Measurements from ENCODE around the gene INPP5E. TPM values are rescaled to one million over a fixed set of nuclear protein-coding genes. Genes with fewer than 3 reads are reported as not detected.
A peak's percentile ranks its signal among the peaks of the same experiment; 100 is the strongest.

INPP5E gene
- total and polyA plus RNA-seq, 2 donors (not counting 1 experiment from before 2014, with no cell fraction given), result 31.0 to 33.1 TPM

DNA sequence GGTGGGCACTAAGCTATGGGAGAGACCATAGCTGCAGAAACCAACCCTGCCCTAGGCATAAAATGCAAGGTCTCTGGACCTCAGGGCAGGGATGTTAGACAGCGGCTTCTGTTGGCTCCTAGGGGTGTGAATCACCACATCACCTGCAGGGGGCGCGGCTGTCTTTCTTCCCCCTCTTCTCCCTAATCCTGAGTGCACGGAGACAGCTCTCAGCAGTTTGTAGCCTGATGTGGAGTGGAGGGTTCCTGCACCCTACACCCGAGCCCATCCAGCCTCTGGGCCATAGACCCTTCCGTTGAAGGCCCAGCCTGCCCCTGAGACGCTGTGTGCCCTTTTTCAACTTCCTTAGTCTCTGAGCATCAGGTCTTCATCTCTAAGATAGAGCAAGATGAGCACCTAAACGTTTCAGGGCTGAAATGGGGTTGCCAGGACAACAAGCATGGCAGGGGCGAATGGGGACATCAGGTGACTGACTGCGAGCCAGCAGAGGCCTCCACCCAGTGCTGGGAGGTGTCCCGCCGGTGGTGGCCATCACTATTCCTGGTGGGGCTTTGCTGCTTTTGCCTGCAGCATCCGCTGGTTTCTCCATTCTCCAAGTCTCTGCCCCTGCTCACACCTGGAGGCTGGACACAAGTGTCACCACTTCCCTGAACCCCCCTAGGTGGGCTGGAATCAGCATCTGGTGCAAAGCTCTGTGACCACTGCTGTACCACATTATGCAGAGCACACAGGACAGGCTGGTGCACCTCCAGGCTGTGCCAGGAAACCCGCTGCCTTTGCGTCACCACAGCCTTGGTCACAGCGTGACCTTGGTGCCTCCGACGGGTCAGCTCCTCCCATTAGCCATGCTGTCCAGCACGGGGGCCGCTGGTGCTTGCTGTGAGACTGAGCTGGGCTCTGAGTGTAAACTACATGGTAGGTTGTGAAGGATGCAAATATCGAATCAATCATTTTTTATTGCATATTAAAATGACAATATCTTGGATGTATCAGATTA lies 45.7 kb upstream of the INPP5E start:
- peaks cover 24% of the 10 kb centered on the region for H3K4me1 Mint-ChIP-seq
- Histone ChIP-seq H3K9ac (ENCODE audit: low read length) (no peak overlapping the region), H3K27me3 (replicated peaks in 1 of 4; ENCODE audit: control extremely low read depth in 1 of 4, control insufficient read depth in 3 of 4, insufficient read depth in 4 of 4, low read length in 3 of 4) (peaks cover 0 to 10% (median 2%) of the 10 kb centered on the region in 4 experiments), H3K79me2 (ENCODE audit: control insufficient read depth, insufficient read depth, low read length) (peaks cover 21% of the 10 kb centered on the region), H3K4me1 (ENCODE audit: control insufficient read depth in 2 of 2, insufficient read depth in 2 of 2, low read length in 2 of 2) (peaks cover 25 to 32% of the 10 kb centered on the region in 2 donors), H3K4me2 (replicated peaks; ENCODE audit: low read depth, low read length, poor library complexity, severe bottlenecking) (peak overlapping the region; percentile 99), H3K9me3 (ENCODE audit: control extremely low read depth in 1 of 3, control insufficient read depth in 2 of 3, insufficient read depth in 1 of 3, low read length in 2 of 3) (no peaks in the 10 kb centered on the region), H3K4me3 (ENCODE audit: control extremely low read depth in 1 of 5, extremely low read depth in 1 of 5, insufficient read depth in 1 of 5, low read depth in 2 of 5, low read length in 4 of 5) (no peak overlapping the region), H3K27ac (ENCODE audit: low read length in 2 of 2) (no peak overlapping the region), H4K20me1 (ENCODE audit: control insufficient read depth, insufficient read depth, low read length, poor library complexity, severe bottlenecking) (peaks cover 36% of the 10 kb centered on the region), H2AFZ (ENCODE audit: insufficient read depth, low read depth, low read length, poor library complexity, severe bottlenecking) (no peak overlapping the region), H3K36me3 (replicated peaks in 1 of 2; ENCODE audit: control extremely low read depth in 1 of 2, control insufficient read depth in 1 of 2, extremely low read depth in 1 of 2, insufficient read depth in 2 of 2, low read length in 1 of 2) (no peaks in the 10 kb centered on the region)
- no peak for TF ChIP-seq EZH2 (IDR thresholded peaks at IDR 0.05; ENCODE audit: borderline replicate concordance, insufficient read depth, low read depth, low read length, poor library complexity, severe bottlenecking)
- TF ChIP-seq, protein P1, sequence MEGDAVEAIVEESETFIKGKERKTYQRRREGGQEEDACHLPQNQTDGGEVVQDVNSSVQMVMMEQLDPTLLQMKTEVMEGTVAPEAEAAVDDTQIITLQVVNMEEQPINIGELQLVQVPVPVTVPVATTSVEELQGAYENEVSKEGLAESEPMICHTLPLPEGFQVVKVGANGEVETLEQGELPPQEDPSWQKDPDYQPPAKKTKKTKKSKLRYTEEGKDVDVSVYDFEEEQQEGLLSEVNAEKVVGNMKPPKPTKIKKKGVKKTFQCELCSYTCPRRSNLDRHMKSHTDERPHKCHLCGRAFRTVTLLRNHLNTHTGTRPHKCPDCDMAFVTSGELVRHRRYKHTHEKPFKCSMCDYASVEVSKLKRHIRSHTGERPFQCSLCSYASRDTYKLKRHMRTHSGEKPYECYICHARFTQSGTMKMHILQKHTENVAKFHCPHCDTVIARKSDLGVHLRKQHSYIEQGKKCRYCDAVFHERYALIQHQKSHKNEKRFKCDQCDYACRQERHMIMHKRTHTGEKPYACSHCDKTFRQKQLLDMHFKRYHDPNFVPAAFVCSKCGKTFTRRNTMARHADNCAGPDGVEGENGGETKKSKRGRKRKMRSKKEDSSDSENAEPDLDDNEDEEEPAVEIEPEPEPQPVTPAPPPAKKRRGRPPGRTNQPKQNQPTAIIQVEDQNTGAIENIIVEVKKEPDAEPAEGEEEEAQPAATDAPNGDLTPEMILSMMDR (IDR thresholded peaks at IDR 0.05), result peak; percentile 84
- whole genome bisulfite sequencing (ENCODE audit: insufficient coverage), result 55% methylated on average over 14 of the region's 21 CpGs
- H3K27ac Mint-ChIP-seq, result peak overlapping the region; percentile 67
- ChIA-PET POLR2A (interaction anchor here (0.8 kb wide), 1 partner anchor 215 kb away, joined by 4 read pairs; no protein-coding TSS in a partner anchor), CTCF (interaction anchor here (0.6 to 9.0 kb wide), 16 partner anchors 13 to 256 kb away, joined by 3 to 153 read pairs (median 5); no protein-coding TSS in a partner anchor)
- intact Hi-C loops (cut with micrococcal nuclease), result no loop called here
- peak overlapping the region; percentile 71 for H3K4me3 Mint-ChIP-seq
- H3K27me3 Mint-ChIP-seq, result no peaks in the 10 kb centered on the region
- DNase-seq (peak; percentile 87), ATAC-seq (ENCODE audit: low read depth) (no peak)
- H3K9me3 Mint-ChIP-seq (ENCODE audit: insufficient read depth), result no peaks in the 10 kb centered on the region
